Sigmoid colon (tissue), 7 donors: ENCODE measurements around the gene RNF113A. TPM values are rescaled to one million over a fixed set of nuclear protein-coding genes. Genes with fewer than 3 reads are reported as not detected.
"Not testable (repeated sequence)": the region's sequence is repeated elsewhere in the genome, so short reads cannot be mapped to it uniquely, and the experiment has no call there.

Experiments used
- DNase-seq: peaks from one replicate; pipeline ENCODE4 v3.0.0-alpha.2; 2019
- H3K27ac ChIP-seq, 4 donors: fragments of 200-600 bp; sonication (generic); one replicate each; pipeline ENCODE4 v1.5.1; 2016 to 2019; ENCODE audit warnings: mild to moderate bottlenecking in 1 of 4
- H3K27me3 ChIP-seq, 3 donors: fragments of 200-600 bp; sonication (generic); one replicate each; pipeline ENCODE4 v1.5.1; 2019; ENCODE audit warnings: mild to moderate bottlenecking in 1 of 3
- H3K36me3 ChIP-seq, 4 donors: fragments of 200-600 bp; sonication (generic); one replicate each; pipeline ENCODE4 v1.5.1; 2016 to 2019
- H3K4me1 ChIP-seq, 4 donors: fragments of 200-600 bp; sonication (generic); one replicate each; pipeline ENCODE4 v1.5.1; 2017 to 2019
- H3K4me3 ChIP-seq, 4 donors: fragments of 200-600 bp; sonication (generic); one replicate each; pipeline ENCODE4 v1.5.1; 2017 to 2019; ENCODE audit warnings: mild to moderate bottlenecking in 2 of 4, moderate library complexity in 1 of 4
- H3K9me3 ChIP-seq, 4 donors: fragments of 200-600 bp in 3 of 4; sonication (generic) in 3 of 4; one replicate each; pipeline versions ENCODE4 v1.5.1 to v1.6.1; 2013 to 2019
- CTCF ChIP-seq, 4 experiments: fragments of 450-650 bp in 3 of 4; fragments of 200-600 bp in 1 of 4; IDR thresholded peaks; one replicate each; pipeline ENCODE4 v1.5.1; 2016 to 2019; ENCODE audit warnings: antibody characterized with exemption in 4 of 4, mild to moderate bottlenecking in 3 of 4, moderate library complexity in 2 of 4
- EP300 ChIP-seq, 4 donors: sonication (generic); formaldehyde crosslinking; IDR thresholded peaks; one replicate each; pipeline ENCODE4 v1.6.1; 2017; ENCODE audit warnings: antibody characterized with exemption in 4 of 4
- POLR2A ChIP-seq, 2 donors: fragments of 450-650 bp; IDR thresholded peaks; one replicate each; pipeline ENCODE4 v1.6.1; 2016; ENCODE audit warnings: antibody characterized with exemption in 2 of 2, mild to moderate bottlenecking in 2 of 2, moderate library complexity in 2 of 2
- POLR2AphosphoS5 ChIP-seq, 4 donors: sonication (generic); formaldehyde crosslinking; IDR thresholded peaks; one replicate each; pipeline ENCODE4 v1.6.1; 2017; ENCODE audit warnings: antibody characterized with exemption in 4 of 4
- WGBS, 2 donors: extraction: QIAGEN DNeasy Blood & Tissue Kit; methylation state at CpG; one replicate each; pipeline ENCODE4 v1.1.7; 2013; 5-methylcytosine and 5-hydroxymethylcytosine counted together
- intact Hi-C: fragments of 100-400 bp; cut with DNase I; formaldehyde crosslinking; loops from one replicate; pipeline ENCODE4 v1.15.1; 2023
- polyA plus RNA-seq, 3 donors: library from polyadenylated mRNA; stranded (reverse); fragments of 200-250 nt; gene quantifications; one replicate each; pipeline ENCODE4 v1.2.3, GENCODE V29; 2013
- total RNA-seq, 4 donors: library from RNA; depleted of rRNA; stranded (reverse); fragments of >200 nt; gene quantifications; one replicate each; pipeline ENCODE4 v1.1.0, GENCODE V29; 2016
- donor health status: healthy with polysubstance abuse.
- donor health status: Bipolar disorder and iron deficiency.
- donor health status: healthy.

Gene RNF113A
- total and polyA plus RNA-seq, 7 donors, result 7.2 to 20.2 (median 12.5) TPM

- WGBS, 2 donors, result 0 to 1% methylated on average over 54 of the region's 54 CpGs
- intact Hi-C loops, result loop anchor here (2.0 to 10.0 kb wide), 3 partner anchors 18 to 248 kb away; partner anchors contain the start of genes NDUFA1, NKRF, RNF113A and RPL39
These were observed 18.9 kb downstream of the RNF113A start, which contains the start of gene UPF3B for GRCh38 chrX:119852382-119853353. Gene UPF3B, minus strand, starts transcription at chrX:119852963. Its CDS starts 35 bp downstream, at chrX:119852928.

GRCh38 chrX:119833905-119834304 is 37.6 kb downstream of the RNF113A start:
- Histone ChIP-seq H3K9me3 (no peaks in the 10 kb centered on the region), H3K27ac (no peak overlapping the region), H3K36me3 (peaks cover 0 to 56% (median 3%) of the 10 kb centered on the region in 4 donors), H3K4me1 (no peaks in the 10 kb centered on the region), H3K27me3 (no peaks in the 10 kb centered on the region), H3K4me3 (no peak overlapping the region)
- TF ChIP-seq POLR2A (IDR thresholded peaks at IDR 0.05), result no peak
- no peak for TF ChIP-seq CTCF (IDR thresholded peaks at IDR 0.05)
- intact Hi-C loops, result no loop called here
- no peak for DNase-seq
- 79 to 87% methylated on average over 3 of the region's 3 CpGs for WGBS, 2 donors

More at GRCh38 chrX:119852382-119853353, 18.9 kb downstream of the RNF113A start, which contains the start of gene UPF3B:
- Histone ChIP-seq H3K36me3 (peaks cover 0 to 7% (median 0%) of the 10 kb centered on the region in 4 donors), H3K4me3 (peak within 1 kb of the TSS; percentile 54 to 69 (median 64)), H3K9me3 (no peaks in the 10 kb centered on the region), H3K27ac (peak within 1 kb of the TSS; percentile 86 to 92 (median 86)), H3K27me3 (no peaks in the 10 kb centered on the region), H3K4me1 (peaks cover 0 to 7% (median 5%) of the 10 kb centered on the region in 4 donors)
- TF ChIP-seq POLR2AphosphoS5 (IDR thresholded peaks at IDR 0.05) (peak; percentile 63 to 79 (median 72)), POLR2A (IDR thresholded peaks at IDR 0.05) (peak; percentile 33 to 42), CTCF (IDR thresholded peaks at IDR 0.05) (no peak)
- peak; percentile 99 for DNase-seq

- Histone ChIP-seq H3K4me1 (no peaks in the 10 kb centered on the region), H3K4me3 (no peak overlapping the region), H3K9me3 (no peaks in the 10 kb centered on the region), H3K27me3 (no peaks in the 10 kb centered on the region), H3K36me3 (peaks cover 0 to 10% (median 0%) of the 10 kb centered on the region in 4 donors), H3K27ac (no peak overlapping the region)
- intact Hi-C loops, result no loop called here
- no peak for DNase-seq
- TF ChIP-seq POLR2A (IDR thresholded peaks at IDR 0.05) (no peak), POLR2AphosphoS5 (IDR thresholded peaks at IDR 0.05) (no peak), CTCF (IDR thresholded peaks at IDR 0.05) (no peak), EP300 (IDR thresholded peaks at IDR 0.05) (no peak)
- WGBS, 2 donors, result 98% methylated on average over 5 of the region's 5 CpGs
These were observed 43.1 kb downstream of the RNF113A start for GRCh38 chrX:119828446-119828845.

GRCh38 chrX:119826399-119826959 is 45.1 kb downstream of the RNF113A start:
- no peak for DNase-seq
- TF ChIP-seq EP300 (IDR thresholded peaks at IDR 0.05) (no peak), CTCF (IDR thresholded peaks at IDR 0.05) (no peak), POLR2A (IDR thresholded peaks at IDR 0.05) (no peak), POLR2AphosphoS5 (IDR thresholded peaks at IDR 0.05) (no peak)
- no peaks in the 10 kb centered on the region for H3K9me3 ChIP-seq
- no peak overlapping the region for H3K27ac ChIP-seq
- H3K4me1 ChIP-seq, result no peaks in the 10 kb centered on the region
- WGBS, 2 donors, result 66 to 70% methylated on average over 7 of the region's 7 CpGs
- H3K36me3 ChIP-seq, result peaks cover 0 to 6% (median 0%) of the 10 kb centered on the region in 4 donors
- no peak overlapping the region for H3K4me3 ChIP-seq
- intact Hi-C loops, result no loop called here
- no peaks in the 10 kb centered on the region for H3K27me3 ChIP-seq

GRCh38 chrX:119824221-119824620 is 47.3 kb downstream of the RNF113A start:
- 74 to 90% methylated on average over 2 of the region's 5 CpGs for WGBS, 2 donors
- H3K9me3 ChIP-seq, H3K4me1 ChIP-seq, H3K27me3 ChIP-seq, intact Hi-C loops, DNase-seq, H3K36me3 ChIP-seq, H3K4me3 ChIP-seq, H3K27ac ChIP-seq: not testable (repeated sequence)

GRCh38 chrX:119821703-119822102 is 49.8 kb downstream of the RNF113A start:
- H3K36me3 ChIP-seq, H3K27ac ChIP-seq, H3K27me3 ChIP-seq, DNase-seq, H3K9me3 ChIP-seq, H3K4me3 ChIP-seq, H3K4me1 ChIP-seq, intact Hi-C loops: not testable (repeated sequence)
- WGBS, 2 donors, result 55 to 56% methylated on average over 3 of the region's 3 CpGs
